HG03342 (cell line): Measurements from ENCODE around the gene TCERG1L.

Experiments used
- ATAC-seq: cut with Tn5 transposase; IDR thresholded peaks from one replicate; pipeline ENCODE4 v1.9.1; 2021; ENCODE audit warnings: mild to moderate bottlenecking, moderate library complexity; ENCODE audit not compliant: unreplicated experiment

Gene TCERG1L

DNA sequence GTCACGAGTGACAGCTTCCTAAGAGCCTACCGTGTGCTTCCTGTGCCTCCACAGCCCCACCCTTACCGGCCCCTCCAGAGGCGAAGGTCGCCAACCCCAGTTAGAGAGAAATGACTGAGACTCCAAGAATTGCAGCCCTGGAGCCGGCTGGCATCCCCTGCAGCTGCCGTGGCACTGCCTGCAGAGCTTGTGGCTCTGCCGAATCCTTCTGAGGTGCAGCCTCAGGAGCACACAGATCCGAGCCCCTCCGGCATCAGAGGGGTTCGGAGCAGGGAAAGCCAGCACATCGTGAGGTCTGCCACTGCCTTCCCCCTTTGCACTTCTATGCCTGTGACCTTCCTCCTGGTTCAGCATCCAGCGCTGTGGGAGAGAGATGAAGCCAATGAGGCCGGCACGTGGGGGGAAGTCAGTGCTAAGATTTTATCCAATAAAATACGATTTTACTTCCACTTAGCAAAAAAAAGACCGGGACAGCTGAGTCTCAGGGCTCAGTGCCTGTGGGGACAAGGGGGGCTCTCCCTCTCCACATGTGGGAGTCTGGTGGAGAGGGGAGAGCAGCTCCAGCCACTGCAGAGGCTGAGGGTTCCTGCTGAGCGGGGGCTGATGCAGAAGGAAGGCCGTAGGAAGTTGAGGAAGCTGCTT is 80.1 kb downstream of the TCERG1L start:
- no peak for ATAC-seq

- no peak for ATAC-seq
These were observed 80.7 kb downstream of the TCERG1L start for GRCh38 chr10:131230641-131231322.

- ATAC-seq, result no peak
These were observed 81.4 kb downstream of the TCERG1L start for GRCh38 chr10:131230166-131230565.

GRCh38 chr10:131227163-131227740 is 84.3 kb downstream of the TCERG1L start:
- ATAC-seq, result no peak

- no peak for ATAC-seq
These were observed 84.9 kb downstream of the TCERG1L start for GRCh38 chr10:131226446-131227162.

DNA sequence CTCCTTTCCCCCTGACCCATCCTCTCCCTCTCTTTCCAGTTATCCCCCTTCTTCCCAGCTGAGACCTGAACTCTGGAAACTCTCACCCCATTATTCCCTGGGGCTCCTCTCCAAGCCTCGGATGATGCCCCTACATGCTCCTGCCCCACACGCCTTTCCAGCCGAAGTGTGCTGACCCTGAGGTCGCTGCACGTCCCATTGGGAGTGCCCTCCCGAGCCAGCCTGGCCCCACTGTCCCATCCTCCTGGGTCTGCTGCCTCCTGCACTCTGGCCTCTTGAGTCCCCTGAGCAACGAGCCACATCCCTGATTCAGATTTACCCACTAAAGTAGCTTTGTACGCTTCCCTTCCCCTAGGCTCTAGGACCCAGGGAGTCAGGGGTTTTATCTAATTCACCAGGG is 87.4 kb downstream of the TCERG1L start:
- no peak for ATAC-seq

DNA sequence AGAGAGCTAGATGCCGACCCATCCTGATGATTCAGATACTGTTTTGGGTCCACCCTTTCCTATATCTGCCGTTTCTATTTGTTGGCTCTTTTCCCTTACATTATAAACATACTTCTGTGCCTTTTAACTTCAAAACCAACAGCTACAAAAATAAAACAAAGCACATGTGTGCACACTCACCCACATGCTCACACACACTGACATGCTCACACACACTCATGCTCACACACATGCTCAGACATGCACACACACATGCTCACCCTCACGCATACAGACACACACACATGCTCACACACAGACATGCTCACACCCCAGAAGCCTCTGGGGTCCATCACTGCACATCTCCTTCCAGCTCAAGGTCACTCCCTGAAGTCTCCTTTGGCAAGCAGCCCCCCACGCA is 88.1 kb downstream of the TCERG1L start:
- no peak for ATAC-seq

DNA sequence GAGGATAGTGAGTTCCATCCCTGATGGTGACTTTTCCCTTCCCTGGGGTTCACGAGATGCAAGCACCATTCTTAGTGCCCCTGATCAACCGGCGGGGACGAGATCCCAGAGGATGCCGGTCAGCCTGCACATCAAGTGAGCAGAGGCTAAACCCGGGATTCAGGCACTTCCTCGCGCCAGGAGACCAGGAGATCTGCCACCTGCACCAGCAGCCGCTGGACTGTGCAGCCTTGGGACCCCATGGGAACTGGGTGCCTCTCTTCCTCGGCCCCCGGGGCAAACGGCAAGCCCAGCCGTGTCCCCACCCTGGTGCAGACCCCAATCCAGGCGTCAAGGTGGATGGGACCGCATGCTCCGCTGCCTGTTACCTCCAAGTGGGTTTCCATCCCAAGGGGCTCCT is 88.5 kb downstream of the TCERG1L start:
- ATAC-seq, result no peak

GRCh38 chr10:131221632-131222277 is 89.8 kb downstream of the TCERG1L start:
- ATAC-seq, result no peak

GRCh38 chr10:131220601-131221171 is 90.8 kb downstream of the TCERG1L start:
- no peak for ATAC-seq

GRCh38 chr10:131219955-131220489 is 91.5 kb downstream of the TCERG1L start:
- no peak for ATAC-seq

- no peak for ATAC-seq
These were observed 92.0 kb downstream of the TCERG1L start for GRCh38 chr10:131219584-131219886.

DNA sequence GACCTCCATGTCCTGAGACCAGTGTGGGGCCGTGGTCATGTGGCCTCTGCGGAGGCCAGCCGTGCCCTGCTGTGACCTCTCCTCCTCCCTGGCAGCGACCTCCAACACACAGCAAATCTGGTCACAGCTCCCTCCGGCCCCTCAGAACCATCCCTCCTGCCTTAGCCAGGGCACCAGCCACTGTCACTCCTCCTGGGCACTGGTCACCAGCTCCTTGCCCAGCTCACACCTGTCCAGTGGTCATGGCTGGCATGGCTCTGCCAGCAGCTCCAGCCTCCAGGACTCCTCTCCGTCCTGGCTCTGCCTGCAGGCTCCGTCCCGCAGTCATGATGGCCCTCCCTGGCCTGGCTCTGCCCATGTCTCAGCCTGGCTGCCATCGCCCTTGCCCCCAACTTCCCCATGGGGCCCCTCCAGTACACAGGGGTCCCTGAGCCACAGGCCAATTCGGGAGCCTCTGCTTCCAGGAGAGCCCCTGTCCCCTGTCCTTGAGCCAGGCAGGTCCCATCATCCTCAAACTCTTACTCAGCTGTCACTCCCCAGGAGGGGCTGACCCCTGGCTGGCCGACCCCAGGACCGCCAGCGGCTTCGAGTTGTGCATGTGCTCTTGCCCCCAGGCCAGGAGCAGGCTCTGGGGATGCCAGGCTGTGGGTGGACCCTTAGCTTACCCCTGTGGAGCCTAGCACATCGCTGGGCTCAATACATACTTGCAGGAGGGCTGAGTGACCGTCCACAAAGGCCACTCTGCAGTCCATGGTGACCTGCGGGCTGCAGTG is 92.5 kb downstream of the TCERG1L start:
- ATAC-seq, result no peak

GRCh38 chr10:131216681-131217230 is 94.8 kb downstream of the TCERG1L start:
- no peak for ATAC-seq

- ATAC-seq, result no peak
These were observed 95.7 kb downstream of the TCERG1L start for GRCh38 chr10:131215776-131216175.

DNA sequence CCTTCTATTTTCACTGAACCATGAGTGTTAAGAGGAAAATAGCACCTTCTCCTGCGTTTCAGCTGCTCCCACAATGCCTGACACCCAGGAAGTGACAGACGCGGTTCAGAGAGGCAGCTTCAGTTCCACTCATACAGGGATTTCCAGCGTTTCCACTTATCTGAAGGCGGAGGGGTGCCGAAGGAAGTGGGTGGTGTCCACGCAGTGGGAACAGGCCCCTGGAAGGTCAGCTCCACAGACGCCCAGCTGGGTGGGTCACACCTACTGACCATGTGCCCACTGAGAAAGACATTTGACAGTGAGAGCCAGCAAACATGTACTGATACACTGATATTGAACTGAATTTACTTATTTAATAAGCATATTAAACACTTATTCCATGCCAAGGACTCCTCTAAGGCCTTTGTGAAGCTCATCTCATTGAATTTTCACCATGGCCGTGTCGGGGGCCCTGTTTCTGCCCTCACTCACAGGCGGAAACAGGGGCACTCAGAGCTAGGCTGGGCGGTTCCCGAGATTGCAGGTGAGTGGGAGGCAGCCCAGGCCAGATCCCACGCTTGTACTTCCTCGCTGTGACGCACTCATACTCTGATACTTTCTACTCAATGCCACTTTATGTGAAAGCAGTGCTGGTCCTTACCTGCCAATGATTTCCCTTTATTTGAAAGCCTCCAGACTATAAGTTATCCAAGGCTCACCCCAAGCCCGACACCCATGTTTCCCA is 96.8 kb downstream of the TCERG1L start:
- ATAC-seq, result no peak

DNA sequence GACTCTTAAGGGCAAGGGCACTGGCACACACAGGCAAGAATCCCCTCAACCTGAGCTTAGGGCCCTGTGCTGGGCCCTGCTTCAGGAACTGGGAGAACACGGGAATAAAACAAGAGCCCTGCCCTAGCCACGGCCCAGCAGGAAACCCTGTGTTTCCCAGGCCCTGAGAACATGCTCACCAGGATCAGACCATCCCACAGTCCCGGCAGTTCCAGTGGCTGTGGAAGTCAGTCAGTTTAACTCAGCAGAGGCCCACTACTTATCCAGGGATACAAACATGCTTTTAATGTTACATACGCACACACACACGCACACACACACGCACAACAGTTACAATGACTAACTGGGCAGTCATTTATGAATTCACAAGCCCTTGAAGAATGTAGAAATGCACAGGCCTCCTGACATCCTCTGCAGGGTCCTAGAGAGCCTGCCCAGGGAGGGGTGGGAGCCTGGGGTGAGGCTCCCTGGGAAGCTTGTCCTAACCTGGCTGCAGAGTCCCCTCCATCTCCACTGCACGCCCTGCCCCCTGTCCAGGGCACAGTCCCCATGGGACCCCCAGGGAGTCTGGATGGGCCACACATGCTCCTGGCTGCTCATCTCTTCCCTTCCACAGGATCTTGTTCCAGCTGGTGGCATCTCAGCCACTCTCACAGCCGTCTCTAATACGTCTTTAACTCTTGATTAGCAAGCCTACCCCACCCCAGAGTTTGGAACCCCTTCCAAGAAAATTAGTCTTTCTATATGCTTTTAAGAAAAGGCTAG is 97.6 kb downstream of the TCERG1L start:
- ATAC-seq, result no peak

- ATAC-seq, result no peak
These were observed 98.7 kb downstream of the TCERG1L start for GRCh38 chr10:131212763-131213325.
